Eye (tissue), 1 donor: Measurements from ENCODE around the gene MAD1L1.
A peak's percentile ranks its signal among the peaks of the same experiment; 100 is the strongest.

Experiments
- DNase-seq: peaks from one replicate; pipeline ENCODE4 v3.0.0-alpha.2; 2015

The MAD1L1 gene

DNA sequence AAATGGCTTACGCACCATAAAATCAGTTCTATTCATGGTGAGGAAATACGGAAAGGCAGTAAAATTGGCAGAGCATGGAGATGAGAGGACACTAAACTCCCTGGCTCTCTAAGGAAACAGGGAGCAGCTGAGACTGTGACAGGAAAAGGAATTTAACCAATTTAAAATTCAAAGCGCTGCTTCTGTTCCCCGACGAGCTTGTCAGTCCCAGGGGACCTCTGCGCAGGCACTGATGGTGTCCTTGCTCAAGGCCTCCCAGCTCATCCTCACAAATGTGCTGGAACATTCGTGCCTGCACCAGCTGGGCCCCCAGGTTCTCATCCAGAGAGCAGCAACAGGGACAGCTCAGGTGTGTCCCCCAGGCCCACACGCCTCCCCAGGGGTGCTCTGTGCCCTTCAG, 101.4 kb downstream of the MAD1L1 start:
- no peak for DNase-seq

DNA sequence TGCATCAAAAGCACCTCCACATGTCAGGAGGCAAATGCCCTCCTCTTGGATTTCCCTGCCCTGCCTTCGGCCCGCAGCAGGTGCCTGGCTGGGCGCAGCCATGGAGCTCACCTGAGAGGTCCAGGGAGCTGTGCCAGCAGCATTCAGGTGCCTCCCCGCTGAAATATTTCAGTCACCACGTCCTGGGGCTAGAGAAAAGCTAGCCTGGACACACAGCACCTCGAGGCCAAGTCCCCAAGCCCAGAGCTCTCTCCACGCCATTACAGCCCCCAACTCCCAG, 102.7 kb downstream of the MAD1L1 start:
- no peak for DNase-seq

DNA sequence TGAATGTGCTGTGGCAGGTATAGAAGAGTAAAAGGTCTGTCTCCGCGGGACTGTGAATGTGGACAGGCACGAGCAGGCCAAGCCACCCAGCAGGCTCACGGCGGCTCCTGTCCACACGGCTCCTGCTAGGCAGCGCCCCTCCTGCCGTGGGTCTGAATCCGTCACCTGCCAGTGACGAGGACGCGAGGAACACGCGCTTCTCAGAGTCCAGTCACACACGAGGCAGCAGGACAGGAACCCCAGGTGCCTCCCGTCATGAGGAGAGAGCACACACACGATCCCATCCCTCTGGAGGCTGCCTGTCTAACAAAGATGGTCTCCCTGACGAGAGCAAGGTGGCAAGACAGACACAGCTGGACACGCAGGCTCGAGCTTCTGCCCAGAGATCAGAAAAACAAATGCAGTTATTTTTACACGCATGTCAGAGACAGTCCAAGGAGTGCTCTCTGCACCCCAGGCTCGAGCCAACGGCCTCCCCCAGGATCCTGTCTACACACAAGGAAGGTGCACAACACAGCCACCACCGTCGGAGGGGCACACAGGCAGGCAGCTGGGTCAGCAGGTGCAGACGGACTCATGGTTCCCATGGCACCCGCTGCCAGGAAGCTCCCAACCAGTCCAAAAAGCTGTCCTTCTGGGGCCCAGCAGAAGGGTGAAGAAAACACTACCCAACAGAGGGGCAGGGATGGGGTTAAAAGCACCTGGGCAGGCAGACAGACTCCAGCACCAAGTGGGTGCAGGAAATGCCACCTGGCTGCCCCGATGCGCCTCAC, 103.2 kb downstream of the MAD1L1 start:
- peak; percentile 56 for DNase-seq

DNA sequence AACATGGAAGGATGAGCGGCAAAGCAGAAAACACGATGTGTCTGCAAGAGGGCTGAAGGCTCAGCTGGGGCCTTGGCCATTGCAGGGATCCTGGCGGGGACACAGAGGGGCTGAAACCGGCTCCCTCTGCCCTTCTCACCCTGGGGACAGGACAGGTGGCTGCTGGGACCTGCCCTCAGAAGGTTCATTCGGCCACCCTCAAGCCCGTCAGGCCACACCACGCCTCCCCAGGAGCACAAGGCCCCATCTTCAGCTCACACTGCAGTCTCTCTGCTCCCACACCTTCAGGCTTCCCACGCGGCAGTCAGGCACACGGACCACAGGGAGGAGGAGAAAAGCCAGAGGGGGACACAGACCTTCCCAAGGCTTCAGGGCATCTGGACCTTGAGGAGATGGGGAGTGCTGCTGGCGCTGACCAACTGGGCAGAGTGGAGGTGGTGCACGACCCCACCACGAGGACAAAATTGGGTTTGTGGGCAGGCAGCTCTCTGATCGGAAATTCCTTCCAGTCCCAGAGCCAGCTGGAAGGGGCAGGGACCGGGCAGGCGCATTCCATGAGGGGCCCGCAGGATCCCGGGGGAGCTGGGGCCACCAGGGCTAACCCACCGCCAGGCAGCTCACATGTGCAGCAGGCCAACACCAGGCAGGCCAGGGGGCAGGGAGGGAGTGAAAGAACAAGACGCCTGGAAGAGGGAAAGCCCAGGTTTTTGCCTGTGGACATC, 104.0 kb downstream of the MAD1L1 start:
- peak; percentile 58 for DNase-seq

DNA sequence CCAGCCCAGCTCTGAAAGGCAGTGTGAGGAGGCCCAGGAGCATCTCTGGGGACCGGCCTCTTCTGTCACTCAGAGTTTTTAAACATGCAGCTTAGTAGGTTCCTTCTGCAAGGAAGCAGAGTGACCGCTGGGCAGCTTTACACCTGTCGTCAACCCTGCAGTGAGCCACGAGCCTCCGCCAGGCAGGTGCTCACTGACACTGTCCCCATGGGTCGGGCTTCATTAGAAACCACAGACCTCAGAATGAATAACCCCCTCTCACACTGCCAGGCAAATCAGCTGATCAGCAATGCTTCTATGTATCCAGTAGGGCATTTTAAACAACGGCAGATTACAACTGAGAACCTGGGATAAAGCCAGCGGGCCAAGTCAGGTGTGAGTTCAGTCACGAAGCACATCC, 106.1 kb downstream of the MAD1L1 start:
- DNase-seq, result no peak

DNA sequence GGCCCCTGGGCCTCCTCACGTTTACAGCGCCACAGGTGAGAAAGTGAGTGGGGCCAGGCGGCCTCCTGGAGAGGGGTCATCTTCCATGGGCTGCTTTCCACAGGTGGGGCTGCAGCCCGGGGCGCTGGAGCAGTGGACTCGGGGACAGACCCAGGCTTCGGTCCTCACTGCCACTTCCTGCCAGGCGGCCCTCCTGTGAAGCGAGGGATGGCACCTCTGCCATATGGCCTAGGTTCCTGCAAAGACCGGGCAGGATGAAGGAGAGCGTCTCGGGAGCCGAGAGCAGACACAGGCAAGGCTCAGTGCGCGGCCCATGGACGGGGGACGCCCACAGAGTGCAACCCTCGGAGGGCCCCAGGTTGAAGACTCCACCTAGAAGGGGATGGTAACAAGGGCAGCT, 106.8 kb downstream of the MAD1L1 start:
- DNase-seq, result no peak

DNA sequence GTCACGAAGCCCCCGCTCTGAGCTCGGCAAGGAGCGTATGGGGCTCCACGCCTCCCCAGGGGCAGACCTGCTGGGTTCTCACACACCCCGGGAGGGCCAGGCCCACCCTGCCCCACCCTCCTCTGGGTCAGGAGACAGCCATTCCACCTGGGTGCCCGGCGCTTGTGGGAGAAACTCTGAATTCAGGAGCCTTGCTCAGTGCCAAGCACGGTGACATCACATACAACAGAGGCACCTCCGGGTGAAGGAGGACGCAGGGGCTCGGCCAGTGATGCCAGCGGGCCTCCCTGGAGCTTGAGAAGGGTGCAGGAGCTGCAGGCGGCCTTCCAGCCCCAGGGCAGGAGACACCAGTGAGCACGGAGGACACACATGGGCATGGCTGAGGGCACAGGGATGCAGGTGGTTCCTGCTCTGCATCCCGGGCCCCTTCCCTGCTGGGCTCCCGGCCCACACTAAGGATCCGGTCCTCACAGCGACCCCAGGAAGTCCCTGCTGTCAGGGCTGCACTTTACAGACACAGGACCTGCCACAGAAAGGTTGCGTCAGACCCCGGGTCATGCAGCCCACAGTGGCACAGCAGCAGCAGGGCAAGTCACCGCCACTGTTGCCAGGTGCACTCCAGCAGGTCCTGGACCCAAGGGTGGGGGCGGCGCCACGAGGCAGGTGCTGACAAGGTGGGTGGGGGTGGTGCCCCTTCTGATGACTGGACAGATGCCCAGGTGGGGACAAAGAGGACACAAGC, 108.0 kb downstream of the MAD1L1 start:
- DNase-seq, result no peak

DNA sequence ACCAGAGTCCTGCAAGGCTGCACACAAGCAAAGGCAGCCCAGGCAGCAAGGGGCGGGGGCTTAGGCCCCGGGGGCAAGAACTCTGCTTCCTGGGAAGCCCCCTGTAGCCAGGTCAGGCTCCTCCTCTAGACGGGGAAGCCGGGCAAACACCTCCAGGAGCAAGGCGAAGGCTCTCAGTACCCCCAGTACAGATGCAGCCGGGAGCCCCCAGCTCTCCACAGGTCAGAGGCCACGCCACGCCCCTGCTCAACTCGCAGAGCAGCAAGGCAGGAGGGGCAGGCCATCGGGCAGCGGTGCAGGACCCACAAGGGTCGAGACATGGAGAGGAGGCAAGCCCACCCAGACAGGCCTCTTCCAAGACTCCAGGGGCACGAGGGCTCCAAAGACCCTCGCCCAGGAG, 108.8 kb downstream of the MAD1L1 start:
- no peak for DNase-seq

DNA sequence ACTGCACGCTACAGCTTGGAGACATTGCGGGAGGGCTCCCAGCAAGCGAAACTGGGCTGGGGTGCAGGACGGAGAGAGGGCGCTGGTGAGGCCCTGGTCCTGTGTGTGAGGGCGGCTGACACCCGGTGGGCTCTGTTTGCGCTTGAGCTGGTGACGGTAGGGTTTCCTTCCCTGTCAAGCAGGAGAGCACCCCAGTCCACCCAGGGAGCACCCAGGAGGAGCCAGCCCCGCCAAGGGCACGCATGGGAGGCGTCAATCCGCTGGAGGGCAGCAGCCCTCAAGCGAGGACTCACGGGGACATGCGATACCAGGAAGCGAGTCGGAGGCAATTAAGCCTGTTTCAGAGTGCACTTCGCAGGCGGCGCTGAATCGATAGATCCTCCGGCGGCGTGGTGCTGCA, 109.4 kb downstream of the MAD1L1 start:
- no peak for DNase-seq

DNA sequence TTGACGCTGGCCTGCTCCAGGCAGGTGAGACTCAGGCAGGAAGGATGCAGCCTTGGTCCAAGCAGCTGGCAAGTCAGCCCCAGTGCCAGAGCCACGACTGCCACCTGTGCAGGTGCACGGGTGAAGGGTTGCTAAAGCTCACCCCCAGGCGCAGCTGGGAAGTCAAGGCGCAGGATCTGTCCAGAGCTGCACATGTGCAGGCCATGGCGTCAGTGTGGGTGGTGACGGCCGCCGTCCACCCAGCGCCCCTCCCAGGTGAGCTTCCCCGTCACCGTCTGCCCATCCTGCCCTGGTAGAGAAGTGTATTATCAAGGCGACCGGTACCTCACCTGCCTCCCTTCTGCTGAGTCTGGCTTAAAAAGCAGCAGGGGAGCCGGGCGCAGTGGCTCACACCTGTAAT, 110.1 kb downstream of the MAD1L1 start:
- no peak for DNase-seq

DNA sequence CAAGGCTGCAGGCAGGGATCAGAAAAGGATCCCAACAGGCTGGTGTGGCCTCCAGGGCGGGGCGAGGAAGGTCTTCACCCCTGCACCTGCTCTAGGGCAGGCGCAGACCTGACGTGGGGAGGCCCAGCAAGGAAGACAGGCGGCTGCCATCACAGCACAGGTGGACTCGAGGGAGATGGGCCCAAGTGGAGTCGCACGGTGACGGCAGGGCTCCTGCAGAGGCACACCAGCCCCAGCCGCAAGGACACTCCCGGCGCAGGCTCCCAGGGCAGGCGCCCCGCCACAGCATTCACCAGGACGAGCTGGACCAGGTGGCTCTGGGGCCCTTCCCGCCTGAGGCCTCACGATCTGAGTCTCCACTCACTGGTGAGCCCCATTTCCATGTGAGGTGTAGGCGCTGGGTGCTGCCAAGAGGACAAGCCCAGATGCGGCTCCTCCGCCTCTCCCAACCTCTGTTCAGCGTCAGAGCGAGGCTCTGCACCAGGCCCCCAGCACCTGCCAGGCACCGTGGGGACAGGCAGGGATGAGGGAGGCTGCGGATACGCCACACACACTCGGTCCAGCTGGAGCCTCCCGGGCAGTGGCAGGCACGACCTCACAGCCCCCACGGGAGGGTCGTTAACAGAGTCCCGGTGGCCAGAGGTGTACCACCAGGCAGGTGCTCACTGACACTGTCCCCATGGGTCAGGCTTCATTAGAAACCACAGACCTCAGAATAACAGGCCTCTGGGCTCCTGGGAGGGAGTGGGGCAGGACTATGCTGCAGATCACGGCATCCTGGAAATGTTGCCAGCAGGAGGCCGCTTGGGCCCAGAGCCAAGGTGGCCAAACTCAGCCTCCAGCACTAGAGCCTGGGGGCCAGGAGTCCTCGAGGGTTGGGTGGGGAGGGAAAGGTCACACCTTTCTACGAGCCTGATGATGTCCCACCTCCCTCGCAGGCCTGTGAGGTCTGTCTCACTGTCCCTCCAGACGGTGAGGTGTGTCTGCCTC, 111.6 kb downstream of the MAD1L1 start:
- no peak for DNase-seq

DNA sequence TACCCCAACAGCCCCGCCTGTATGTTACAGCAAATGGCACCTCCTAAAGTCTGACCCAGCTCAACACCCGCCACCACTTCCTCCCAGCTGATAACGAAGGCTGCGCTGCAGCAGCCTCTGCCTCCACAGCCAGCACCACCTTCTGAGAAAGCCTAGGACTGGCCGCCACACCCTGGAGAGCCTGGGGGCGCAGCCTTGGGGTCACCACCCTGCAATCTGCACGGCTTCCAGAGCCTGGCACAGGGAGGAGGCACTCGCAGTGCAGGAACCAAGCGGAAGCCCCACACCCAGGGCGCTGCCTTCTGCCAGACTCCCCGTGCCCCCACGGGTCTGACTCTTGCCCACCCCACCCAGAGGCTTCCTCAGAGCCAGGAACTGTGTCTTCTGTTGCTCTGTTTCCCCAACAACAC, 112.5 kb downstream of the MAD1L1 start:
- DNase-seq, result no peak

DNA sequence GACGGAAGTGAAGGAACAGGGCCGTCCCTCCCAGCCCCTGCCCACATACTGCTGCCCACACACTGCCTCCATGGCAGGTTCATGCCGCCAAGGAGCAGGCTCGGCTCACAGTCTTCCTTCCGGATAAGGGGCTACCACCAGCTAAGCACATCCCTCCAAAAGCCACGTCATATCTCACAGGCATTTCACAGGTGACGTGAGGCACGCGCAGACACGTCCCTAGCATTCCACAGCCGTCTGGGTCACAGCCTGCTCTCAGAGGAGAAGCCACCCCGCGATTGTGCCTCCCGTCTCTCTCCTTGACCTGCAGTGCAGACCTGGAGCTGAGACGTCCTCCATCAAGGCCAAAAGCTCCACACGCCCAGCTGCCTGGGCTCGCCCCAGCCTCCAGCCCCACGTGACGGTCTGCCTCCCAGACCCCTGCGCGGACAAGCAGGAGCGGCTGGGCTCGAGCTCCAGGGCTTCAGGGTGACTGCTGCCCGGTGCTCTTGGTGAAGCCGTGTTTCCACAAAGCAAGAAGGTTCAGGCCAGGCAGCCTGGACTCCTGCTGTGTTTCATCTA, 114.0 kb downstream of the MAD1L1 start:
- no peak for DNase-seq

DNA sequence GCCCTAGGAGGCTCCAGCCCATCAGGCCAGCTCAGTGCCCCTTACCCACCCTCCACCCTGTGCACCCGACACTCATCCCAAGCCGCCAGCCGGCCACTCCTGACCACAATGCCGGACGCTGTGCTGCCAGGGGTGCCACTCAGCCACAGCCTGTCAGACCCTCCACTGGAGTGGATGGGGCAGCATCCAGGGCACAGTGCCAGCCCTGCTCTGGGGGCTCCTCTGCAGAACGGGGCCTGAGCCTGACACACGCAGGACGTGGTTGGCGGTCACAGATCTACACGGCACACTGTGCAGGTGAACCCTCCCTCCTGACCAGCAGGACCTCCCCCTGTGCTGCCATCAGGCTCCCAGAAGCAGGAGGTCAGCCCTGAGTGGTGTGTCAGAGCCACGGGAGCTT, 114.7 kb downstream of the MAD1L1 start:
- no peak for DNase-seq

DNA sequence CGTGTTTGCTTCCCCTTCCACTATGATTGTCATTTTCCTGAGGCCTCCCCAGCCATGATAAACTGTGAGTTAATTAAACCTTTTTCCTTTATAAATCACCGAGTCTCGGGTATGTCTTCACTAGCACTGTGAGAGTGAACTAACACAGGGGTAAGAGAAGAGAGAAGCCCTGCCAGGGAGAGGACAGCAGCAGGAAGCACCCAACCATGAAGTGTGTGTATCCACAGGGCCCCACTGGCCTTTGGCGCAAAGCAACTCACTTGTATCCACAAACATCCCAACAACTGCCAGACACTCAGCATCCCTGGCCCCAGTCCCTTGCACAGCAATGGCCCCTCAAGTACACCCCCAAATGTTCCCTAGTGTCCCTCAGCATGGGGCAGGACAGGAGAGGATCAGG, 115.1 kb downstream of the MAD1L1 start:
- no peak for DNase-seq

DNA sequence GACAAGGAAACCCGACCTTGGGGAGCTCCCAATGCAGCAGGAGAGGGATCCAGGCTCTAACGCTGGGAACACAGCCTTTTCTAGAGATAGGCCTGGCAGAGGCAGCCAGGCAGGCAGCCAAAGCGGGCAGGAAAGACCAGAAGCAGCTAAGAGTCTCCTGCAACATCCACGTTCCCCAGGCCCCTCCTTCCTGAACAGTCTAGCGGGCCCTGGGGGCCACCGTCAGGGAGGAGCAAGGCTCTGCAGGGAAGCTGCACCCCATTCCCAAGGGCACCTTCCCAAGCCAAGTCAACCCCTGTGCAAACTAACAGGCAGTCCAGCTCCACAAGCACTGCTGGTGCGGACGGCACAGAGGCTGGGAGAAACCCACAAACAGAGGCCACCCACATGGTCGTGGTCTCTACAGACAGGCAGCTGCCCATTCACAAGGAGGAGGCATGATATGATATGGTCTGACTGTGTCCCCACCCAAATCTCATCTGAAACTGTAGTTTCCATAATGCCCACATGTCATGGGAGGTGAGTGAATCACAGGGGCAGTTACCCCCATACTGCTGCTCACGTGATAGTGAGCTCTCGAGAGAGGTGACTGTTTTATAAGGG, 115.7 kb downstream of the MAD1L1 start:
- no peak for DNase-seq

DNA sequence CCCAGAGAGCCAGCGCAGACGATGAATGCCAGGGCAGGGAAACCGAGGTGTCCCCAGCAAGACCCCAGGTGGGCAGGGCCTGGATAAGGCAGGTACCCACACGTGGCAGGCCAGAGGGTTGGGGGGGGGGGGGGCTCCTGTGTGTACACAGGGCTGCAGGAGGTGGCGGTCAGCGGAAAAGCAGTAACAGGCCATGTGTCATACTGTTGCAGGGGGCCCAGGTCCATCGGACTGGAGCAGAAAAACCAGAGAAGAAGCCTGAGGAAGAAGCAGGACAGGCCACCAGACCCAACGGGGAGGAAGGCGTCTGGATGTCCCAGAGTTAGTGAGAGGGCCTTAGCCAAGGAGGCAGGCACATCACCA, 116.3 kb downstream of the MAD1L1 start:
- DNase-seq, result no peak

DNA sequence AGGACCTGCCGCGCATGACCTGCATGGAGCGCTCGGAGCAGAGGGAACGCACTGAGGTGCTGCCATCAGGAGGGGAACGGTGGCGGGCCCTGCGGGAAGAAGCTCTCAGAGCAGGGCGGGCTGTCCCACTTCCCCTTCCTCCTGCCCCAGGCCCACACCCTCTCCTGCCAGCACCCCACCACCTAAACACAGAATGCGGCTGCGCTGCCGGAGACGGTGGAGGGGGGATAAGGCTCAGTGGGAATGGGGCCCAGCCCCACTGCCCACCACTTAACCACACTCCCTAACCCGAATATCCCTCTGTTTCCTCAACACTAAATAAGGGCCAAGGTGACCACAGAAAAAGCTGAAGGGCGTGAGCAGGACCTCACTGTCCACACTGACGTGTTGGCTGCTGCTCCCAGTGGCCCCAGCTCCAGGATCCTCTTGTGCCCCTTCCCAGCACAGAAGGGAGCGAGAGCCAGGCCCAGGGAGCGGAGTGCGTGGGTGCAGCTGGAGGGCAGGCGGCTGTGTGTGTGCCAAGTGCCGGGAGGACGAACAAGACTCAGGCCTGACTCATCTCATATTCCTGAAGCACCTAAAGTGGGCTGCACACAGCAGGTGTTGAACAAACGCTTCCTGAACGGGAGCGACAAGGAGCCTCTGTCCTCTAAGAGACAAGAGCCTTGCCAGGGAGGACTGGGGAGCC, 116.8 kb downstream of the MAD1L1 start:
- DNase-seq, result no peak

DNA sequence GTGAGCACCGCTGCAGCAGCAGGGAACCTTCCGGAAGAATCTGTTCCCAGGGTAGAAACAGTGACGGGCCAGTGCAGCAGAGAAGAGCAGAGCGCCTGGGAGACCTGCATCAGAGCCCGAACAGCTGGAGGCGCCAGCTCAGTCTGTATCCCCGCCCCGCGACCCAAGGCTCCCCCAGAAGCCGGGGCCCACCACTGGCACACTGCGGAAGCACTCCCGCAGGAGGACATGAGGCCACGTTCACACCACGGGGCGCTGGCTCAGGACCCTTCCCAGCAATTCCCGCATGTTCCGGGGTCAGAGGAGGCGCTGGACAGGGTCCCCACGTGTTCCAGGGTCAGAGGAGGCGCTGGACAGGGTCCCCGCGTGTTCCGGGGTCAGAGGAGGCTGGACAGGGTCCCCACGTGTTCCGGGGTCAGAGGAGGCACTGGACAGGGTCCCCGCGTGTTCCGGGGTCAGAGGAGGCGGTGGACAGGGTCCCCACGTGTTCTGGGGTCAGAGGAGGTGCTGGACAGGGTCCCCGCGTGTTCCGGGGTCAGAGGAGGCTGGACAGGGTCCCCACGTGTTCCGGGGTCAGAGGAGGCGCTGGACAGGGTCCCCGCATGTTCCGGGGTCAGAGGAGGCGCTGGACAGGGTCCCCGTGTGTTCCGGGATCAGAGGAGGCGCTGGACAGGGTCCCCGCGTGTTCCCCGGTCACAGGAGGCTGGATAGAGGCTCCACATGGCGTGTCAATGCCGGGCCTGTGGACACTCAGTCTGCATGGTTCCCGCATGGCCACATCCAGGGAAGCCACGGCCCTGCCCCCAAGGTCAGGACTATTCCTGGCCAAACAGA, 117.6 kb downstream of the MAD1L1 start:
- DNase-seq, result no peak

DNA sequence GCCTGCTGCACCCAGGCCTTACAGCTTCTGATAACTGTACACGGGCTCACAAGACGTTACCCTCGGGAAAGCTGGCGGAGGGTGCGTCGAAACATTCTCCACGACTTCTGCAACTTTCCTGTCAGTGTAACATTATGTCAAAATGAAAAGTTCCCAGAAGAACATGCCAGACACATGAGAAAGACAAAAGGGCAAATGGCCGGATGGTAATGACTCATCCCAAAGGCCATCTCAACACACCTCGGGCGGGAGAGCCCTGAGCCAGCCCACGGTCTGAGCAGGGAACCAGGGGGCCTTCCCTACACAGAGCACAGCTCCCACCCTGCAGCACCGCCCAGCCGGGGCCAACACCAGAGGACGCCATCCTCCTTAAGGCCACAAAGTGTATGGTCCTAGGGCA, 118.7 kb downstream of the MAD1L1 start:
- no peak for DNase-seq
